Prostate gland (tissue), 2 donors: ENCODE results near the gene TEX53.

Experiments
- CTCF ChIP-seq, 4 experiments: fragments of 200-600 bp in 2 of 4; fragments of 450-650 bp in 2 of 4; sonication (generic) in 2 of 4; IDR thresholded peaks; 1 replicate in 3 of 4; 2 replicates in 1 of 4; pipeline ENCODE4 v1.5.1; 2016 to 2019; ENCODE audit warnings: antibody characterized with exemption in 4 of 4, mild to moderate bottlenecking in 2 of 4, moderate library complexity in 2 of 4
- POLR2AphosphoS5 ChIP-seq: sonication (generic); formaldehyde crosslinking; IDR thresholded peaks from one replicate; pipeline ENCODE4 v1.6.1; 2017; ENCODE audit warnings: antibody characterized with exemption

GRCh38 chr9:114621561-114621960 lies 36.0 kb downstream of the TEX53 start:
- TF ChIP-seq CTCF (IDR thresholded peaks at IDR 0.05) (no peak), POLR2AphosphoS5 (no peak)
